Transverse colon (tissue), 4 donors: ENCODE results near the gene DNAJB6. TPM values are rescaled to one million over a fixed set of nuclear protein-coding genes. Genes with fewer than 3 reads are reported as not detected.
A peak's percentile ranks its signal among the peaks of the same experiment; 100 is the strongest.

ENCODE experiments used
- DNase-seq: peaks from one replicate; pipeline ENCODE4 v3.0.0-alpha.2; 2019
- H3K27ac ChIP-seq, 4 donors: fragments of 200-600 bp; sonication (generic); 2 replicates each; pipeline ENCODE4 v1.5.1; 2016 to 2018; ENCODE audit warnings: inconsistent platforms in 4 of 4
- H3K27me3 ChIP-seq: fragments of 200-600 bp; sonication (generic); 2 replicates; pipeline ENCODE4 v1.5.1; 2017; ENCODE audit warnings: inconsistent platforms
- H3K36me3 ChIP-seq, 4 donors: fragments of 200-600 bp; sonication (generic); 2 replicates each; pipeline ENCODE4 v1.5.1; 2017 to 2019; ENCODE audit warnings: inconsistent platforms in 4 of 4
- H3K4me1 ChIP-seq, 4 donors: fragments of 200-600 bp; sonication (generic); 2 replicates each; pipeline ENCODE4 v1.5.1; 2017 to 2020; ENCODE audit warnings: inconsistent platforms in 4 of 4
- H3K4me3 ChIP-seq, 4 donors: fragments of 200-600 bp; sonication (generic); 1 replicate in 1 of 4; 2 replicates in 3 of 4; pipeline versions ENCODE4 v1.5.1 to v1.6.1; 2017 to 2019; ENCODE audit warnings: inconsistent platforms in 4 of 4
- H3K9me3 ChIP-seq, 2 donors: fragments of 200-600 bp; sonication (generic); 2 replicates each; pipeline ENCODE4 v1.5.1; 2017 to 2019; ENCODE audit warnings: inconsistent platforms in 2 of 2
- CTCF ChIP-seq, 5 experiments: fragments of 200-600 bp in 3 of 5; fragments of 450-650 bp in 2 of 5; sonication (generic) in 3 of 5; IDR thresholded peaks; 1 replicate in 2 of 5; 2 replicates in 3 of 5; pipeline ENCODE4 v1.5.1; 2016 to 2017; ENCODE audit warnings: antibody characterized with exemption in 5 of 5, inconsistent platforms in 3 of 5, mild to moderate bottlenecking in 2 of 5, moderate library complexity in 1 of 5
- EP300 ChIP-seq: sonication (generic); formaldehyde crosslinking; IDR thresholded peaks from one replicate; pipeline ENCODE4 v1.6.1; 2017; ENCODE audit warnings: antibody characterized with exemption, low read depth
- POLR2A ChIP-seq: fragments of 450-650 bp; IDR thresholded peaks from one replicate; pipeline ENCODE4 v1.6.1; 2016; ENCODE audit warnings: antibody characterized with exemption, mild to moderate bottlenecking, moderate library complexity
- POLR2AphosphoS5 ChIP-seq, 3 donors: sonication (generic); formaldehyde crosslinking; IDR thresholded peaks; one replicate each; pipeline ENCODE4 v1.6.1; 2016; ENCODE audit warnings: antibody characterized with exemption in 3 of 3
- WGBS, 2 donors: methylation state at CpG; one replicate each; pipeline ENCODE4 v1.1.5; 2018; ENCODE audit warnings: low coverage in 1 of 2; 5-methylcytosine and 5-hydroxymethylcytosine counted together
- in situ Hi-C, 4 donors: fragments of 200-750 bp; cut with MboI; loops; one replicate each; pipeline versions ENCODE4 v1.15.0 to v1.15.1; 2017; ENCODE audit warnings: low sequenced_read_pairs in 3 of 4, low pct_ligation_motif_present in 1 of 4, low pct_unique_long_range_greater_than_20kb in 1 of 4
- intact Hi-C: fragments of 100-400 bp; cut with DNase I; formaldehyde crosslinking; loops from one replicate; pipeline ENCODE4 v1.15.1; 2023; ENCODE audit warnings: low total_unique reads
- total RNA-seq, 4 donors: library from RNA; depleted of rRNA; stranded (reverse); fragments of >200 nt; gene quantifications; one replicate each; pipeline ENCODE4 v1.1.0, GENCODE V29; 2016

Gene DNAJB6
- total RNA-seq, 4 donors from 2014 or later: 47.0 to 87.6 (median 60.5) TPM

GRCh38 chr7:157347217-157347904 lies 10.6 kb downstream of the DNAJB6 start:
- peak overlapping the region in 2 of 4 donors; percentile 43 to 48 for H3K27ac ChIP-seq
- H3K27me3 ChIP-seq: no peaks in the 10 kb centered on the region
- DNase-seq: peak; percentile 21
- no peak overlapping the region for H3K4me3 ChIP-seq
- peaks cover 15 to 90% (median 21%) of the 10 kb centered on the region in 4 donors for H3K4me1 ChIP-seq
- 78 to 89% methylated on average over 4 to 11 of the region's 11 CpGs for WGBS, 2 donors
- in situ Hi-C loops: no loop called here
- TF ChIP-seq POLR2AphosphoS5 (IDR thresholded peaks at IDR 0.05) (peak in 1 of 3 donors; percentile 18), EP300 (no peak)
- no peaks in the 10 kb centered on the region for H3K9me3 ChIP-seq
- intact Hi-C loops: no loop called here
- no peaks in the 10 kb centered on the region for H3K36me3 ChIP-seq

- Histone ChIP-seq H3K4me3 (no peak overlapping the region), H3K9me3 (no peaks in the 10 kb centered on the region), H3K4me1 (peaks cover 15 to 90% (median 24%) of the 10 kb centered on the region in 4 donors), H3K27ac (no peak overlapping the region), H3K27me3 (no peaks in the 10 kb centered on the region), H3K36me3 (no peaks in the 10 kb centered on the region)
- DNase-seq: no peak
- 85 to 90% methylated on average over 9 to 11 of the region's 11 CpGs for WGBS, 2 donors
- TF ChIP-seq POLR2AphosphoS5 (IDR thresholded peaks at IDR 0.05): no peak
- no peak for TF ChIP-seq POLR2A
- TF ChIP-seq CTCF (IDR thresholded peaks at IDR 0.05): no peak
- no peak for TF ChIP-seq EP300
- in situ Hi-C loops: no loop called here
- intact Hi-C loops: no loop called here
Measured at GRCh38 chr7:157348548-157348947, 11.7 kb downstream of the DNAJB6 start.

- no peak for DNase-seq
- TF ChIP-seq CTCF (IDR thresholded peaks at IDR 0.05) (no peak), POLR2A (no peak), POLR2AphosphoS5 (IDR thresholded peaks at IDR 0.05) (no peak), EP300 (no peak)
- Histone ChIP-seq H3K4me3 (no peak overlapping the region), H3K27me3 (no peaks in the 10 kb centered on the region), H3K36me3 (no peaks in the 10 kb centered on the region), H3K9me3 (no peaks in the 10 kb centered on the region), H3K27ac (no peak overlapping the region), H3K4me1 (peaks cover 10 to 82% (median 23%) of the 10 kb centered on the region in 4 donors)
- intact Hi-C loops (no loop called here), in situ Hi-C loops (no loop called here)
- WGBS, 2 donors: 51 to 69% methylated on average over 5 to 6 of the region's 6 CpGs
Measured at GRCh38 chr7:157352516-157352915, 15.7 kb downstream of the DNAJB6 start.

GRCh38 chr7:157355784-157356511 lies 19.1 kb downstream of the DNAJB6 start:
- no peak for DNase-seq
- no peak overlapping the region for H3K27ac ChIP-seq
- no peak for TF ChIP-seq EP300
- no peak for TF ChIP-seq CTCF (IDR thresholded peaks at IDR 0.05)
- no peak for TF ChIP-seq POLR2AphosphoS5 (IDR thresholded peaks at IDR 0.05)
- no peak for TF ChIP-seq POLR2A
- no peak overlapping the region for H3K4me3 ChIP-seq
- peaks cover 0 to 8% (median 4%) of the 10 kb centered on the region in 4 donors for H3K36me3 ChIP-seq
- 50 to 63% methylated on average over 4 to 15 of the region's 15 CpGs for WGBS, 2 donors
- H3K4me1 ChIP-seq: peaks cover 6 to 61% (median 23%) of the 10 kb centered on the region in 4 donors
- in situ Hi-C loops: no loop called here
- no peaks in the 10 kb centered on the region for H3K9me3 ChIP-seq
- intact Hi-C loops: no loop called here
- H3K27me3 ChIP-seq: no peaks in the 10 kb centered on the region
